ENCODE results near the gene PRRC2C.

- TF ChIP-seq, protein P1, sequence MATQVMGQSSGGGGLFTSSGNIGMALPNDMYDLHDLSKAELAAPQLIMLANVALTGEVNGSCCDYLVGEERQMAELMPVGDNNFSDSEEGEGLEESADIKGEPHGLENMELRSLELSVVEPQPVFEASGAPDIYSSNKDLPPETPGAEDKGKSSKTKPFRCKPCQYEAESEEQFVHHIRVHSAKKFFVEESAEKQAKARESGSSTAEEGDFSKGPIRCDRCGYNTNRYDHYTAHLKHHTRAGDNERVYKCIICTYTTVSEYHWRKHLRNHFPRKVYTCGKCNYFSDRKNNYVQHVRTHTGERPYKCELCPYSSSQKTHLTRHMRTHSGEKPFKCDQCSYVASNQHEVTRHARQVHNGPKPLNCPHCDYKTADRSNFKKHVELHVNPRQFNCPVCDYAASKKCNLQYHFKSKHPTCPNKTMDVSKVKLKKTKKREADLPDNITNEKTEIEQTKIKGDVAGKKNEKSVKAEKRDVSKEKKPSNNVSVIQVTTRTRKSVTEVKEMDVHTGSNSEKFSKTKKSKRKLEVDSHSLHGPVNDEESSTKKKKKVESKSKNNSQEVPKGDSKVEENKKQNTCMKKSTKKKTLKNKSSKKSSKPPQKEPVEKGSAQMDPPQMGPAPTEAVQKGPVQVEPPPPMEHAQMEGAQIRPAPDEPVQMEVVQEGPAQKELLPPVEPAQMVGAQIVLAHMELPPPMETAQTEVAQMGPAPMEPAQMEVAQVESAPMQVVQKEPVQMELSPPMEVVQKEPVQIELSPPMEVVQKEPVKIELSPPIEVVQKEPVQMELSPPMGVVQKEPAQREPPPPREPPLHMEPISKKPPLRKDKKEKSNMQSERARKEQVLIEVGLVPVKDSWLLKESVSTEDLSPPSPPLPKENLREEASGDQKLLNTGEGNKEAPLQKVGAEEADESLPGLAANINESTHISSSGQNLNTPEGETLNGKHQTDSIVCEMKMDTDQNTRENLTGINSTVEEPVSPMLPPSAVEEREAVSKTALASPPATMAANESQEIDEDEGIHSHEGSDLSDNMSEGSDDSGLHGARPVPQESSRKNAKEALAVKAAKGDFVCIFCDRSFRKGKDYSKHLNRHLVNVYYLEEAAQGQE (IDR thresholded peaks at IDR 0.05; ENCODE audit: insufficient read depth in 1 of 2, low read depth in 2 of 2, low read length in 2 of 2): no peak
- no peak for TF ChIP-seq POLR2AphosphoS5 (IDR thresholded peaks at IDR 0.05; ENCODE audit: low read depth, low read length)
- no peak for TF ChIP-seq SIN3A (IDR thresholded peaks at IDR 0.05; ENCODE audit: borderline replicate concordance, insufficient read depth, low read length)
- no peak for TF ChIP-seq FOXP2 (optimal IDR thresholded peaks at IDR 0.05; ENCODE audit: borderline replicate concordance, extremely low read depth, extremely low read length, insufficient read depth)
Measured at GRCh38 chr1:171622152-171622462, 136.8 kb downstream of the PRRC2C start, which contains the start of gene MYOCOS.

Measured in PFSK-1 (cell line).